ENCODE data around the gene ARHGEF6.
"Not testable (repeated sequence)": the region's sequence is repeated elsewhere in the genome, so short reads cannot be mapped to it uniquely, and the experiment has no call there.

Gene ARHGEF6

DNA sequence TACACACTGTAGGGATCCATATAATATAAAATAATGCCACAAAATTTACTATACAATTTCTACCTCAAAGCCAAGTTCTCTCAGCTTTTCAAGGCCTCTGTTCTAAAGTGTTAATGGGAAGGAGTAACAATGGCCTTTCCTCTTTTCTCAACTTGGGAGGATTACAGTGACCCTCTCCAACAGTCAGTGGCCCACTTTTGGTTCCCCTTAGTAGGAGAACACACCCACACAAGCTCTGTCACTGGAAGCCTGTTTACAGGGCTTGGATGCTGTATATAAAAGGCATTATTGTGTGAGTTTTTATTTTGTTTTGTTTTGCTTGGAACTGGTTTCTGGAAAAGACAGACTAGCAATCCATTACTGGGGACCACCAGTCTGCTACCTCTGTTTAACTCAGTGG is 1.8 kb downstream of the ARHGEF6 start:
- no peak for DNase-seq (ENCODE audit: low read depth, low spot score)

DNA sequence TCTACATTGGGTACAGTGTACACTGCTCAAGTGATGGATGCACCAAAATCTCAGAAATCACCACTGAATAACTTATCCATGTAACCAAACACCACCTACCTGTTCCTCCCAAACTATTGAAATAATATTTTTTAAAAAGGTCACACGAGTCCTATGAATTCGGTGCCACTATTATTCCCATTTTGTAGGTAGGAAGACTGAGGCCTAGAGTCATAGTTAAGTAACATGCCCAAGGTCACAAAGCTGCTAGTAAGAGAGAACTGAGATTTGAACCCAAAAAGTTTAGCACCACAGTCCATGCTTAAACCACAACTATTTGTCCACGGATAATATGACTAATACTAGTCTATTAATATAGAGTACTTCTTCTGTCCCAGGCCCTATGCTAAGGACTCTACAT is 2.7 kb downstream of the ARHGEF6 start:
- ChIA-PET POLR2A (no interaction called here), CTCF (no interaction called here)
- TF ChIP-seq, protein P1, sequence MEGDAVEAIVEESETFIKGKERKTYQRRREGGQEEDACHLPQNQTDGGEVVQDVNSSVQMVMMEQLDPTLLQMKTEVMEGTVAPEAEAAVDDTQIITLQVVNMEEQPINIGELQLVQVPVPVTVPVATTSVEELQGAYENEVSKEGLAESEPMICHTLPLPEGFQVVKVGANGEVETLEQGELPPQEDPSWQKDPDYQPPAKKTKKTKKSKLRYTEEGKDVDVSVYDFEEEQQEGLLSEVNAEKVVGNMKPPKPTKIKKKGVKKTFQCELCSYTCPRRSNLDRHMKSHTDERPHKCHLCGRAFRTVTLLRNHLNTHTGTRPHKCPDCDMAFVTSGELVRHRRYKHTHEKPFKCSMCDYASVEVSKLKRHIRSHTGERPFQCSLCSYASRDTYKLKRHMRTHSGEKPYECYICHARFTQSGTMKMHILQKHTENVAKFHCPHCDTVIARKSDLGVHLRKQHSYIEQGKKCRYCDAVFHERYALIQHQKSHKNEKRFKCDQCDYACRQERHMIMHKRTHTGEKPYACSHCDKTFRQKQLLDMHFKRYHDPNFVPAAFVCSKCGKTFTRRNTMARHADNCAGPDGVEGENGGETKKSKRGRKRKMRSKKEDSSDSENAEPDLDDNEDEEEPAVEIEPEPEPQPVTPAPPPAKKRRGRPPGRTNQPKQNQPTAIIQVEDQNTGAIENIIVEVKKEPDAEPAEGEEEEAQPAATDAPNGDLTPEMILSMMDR (IDR thresholded peaks at IDR 0.05; ENCODE audit: insufficient read depth, low read length, missing control alignments): no peak
- no peak overlapping the region for H3K4me3 ChIP-seq (ENCODE audit: low read depth, low read length)
- DNase-seq (ENCODE audit: low read depth, low spot score): no peak

More for the DNA sequence above, 1.8 kb downstream of the ARHGEF6 start:
- TF ChIP-seq, protein P1 (IDR thresholded peaks at IDR 0.05; ENCODE audit: insufficient read depth, low read length, missing control alignments): no peak
- POLR2A ChIA-PET: no interaction called here
- no peak overlapping the region for H3K4me3 ChIP-seq (ENCODE audit: low read depth, low read length)
- CTCF ChIA-PET: interaction anchor here (0.8 kb wide), 1 partner anchor 68 kb away, joined by 3 read pairs; no protein-coding TSS in a partner anchor

DNA sequence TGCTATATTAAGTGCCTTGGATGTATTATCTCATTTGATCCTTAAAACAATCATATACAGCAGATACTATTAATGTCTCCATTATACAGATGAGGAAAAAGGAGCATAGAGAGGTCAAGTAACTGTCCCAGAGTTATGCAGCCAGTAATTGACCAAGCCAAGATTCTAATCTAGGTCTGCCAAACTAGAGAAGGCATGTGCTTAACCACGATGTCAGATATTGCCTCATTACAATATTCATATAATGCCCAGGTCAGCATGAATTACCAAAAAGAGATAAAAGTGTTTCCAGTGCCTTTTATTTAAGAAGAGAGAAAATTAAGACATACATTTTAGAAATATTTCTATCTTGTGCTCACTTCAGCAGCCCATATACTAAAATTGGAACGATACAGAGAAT is 7.1 kb downstream of the ARHGEF6 start:
- POLR2A ChIA-PET: no interaction called here
- CTCF ChIA-PET: no interaction called here
- no peak overlapping the region for H3K4me3 ChIP-seq (ENCODE audit: low read depth, low read length)
- no peak for DNase-seq (ENCODE audit: low read depth, low spot score)
- TF ChIP-seq, protein P1 (IDR thresholded peaks at IDR 0.05; ENCODE audit: insufficient read depth, low read length, missing control alignments): no peak

DNA sequence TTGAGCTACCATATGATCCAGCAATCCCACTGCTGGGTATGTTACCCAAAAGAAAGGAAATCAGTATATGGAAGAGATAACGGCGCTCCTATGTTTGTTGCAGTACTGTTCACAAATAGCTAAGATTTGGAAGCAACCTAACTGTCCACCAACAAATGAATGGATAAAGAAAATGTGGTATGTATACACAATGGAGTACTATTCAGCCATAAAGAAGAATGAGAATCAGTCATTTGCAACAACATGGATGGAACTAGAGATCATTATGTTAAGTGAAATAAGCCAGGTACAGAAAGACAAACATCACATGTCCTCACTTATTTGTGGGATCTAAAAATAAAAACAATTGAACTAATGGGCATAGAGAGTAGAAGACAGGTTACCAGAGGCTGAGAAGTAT is 8.9 kb downstream of the ARHGEF6 start:
- CTCF ChIA-PET, POLR2A ChIA-PET: not testable (repeated sequence)

DNA sequence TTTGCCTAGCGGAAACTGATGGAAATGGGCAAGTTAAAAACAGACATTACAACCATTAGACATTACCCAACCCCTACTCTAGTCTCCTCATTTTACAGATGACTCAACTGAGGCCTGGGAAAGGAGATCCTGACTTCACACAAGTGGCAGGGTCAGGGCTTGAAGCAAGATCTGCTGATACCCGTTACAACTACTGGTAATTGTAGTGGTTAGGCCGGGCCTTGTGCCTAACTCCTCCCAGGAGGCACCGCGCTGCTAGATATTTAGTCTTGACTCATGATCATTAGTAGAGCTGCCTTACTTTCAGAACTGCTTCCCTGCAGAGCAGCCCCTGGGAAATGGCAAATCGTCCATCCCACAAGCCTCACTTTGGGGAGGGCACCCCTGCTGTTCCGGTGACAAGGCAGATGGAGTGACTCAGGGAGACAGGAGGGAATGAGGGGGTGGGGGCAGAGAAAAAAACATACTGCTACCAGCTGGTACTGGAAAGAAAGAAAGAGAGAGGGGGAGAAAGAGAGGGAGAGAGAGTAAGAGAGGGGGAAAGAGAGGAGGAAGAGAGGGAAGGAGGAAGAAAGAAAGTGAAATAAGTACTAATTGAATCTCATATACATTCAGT is 12.2 kb downstream of the ARHGEF6 start:
- TF ChIP-seq, protein P1 (IDR thresholded peaks at IDR 0.05; ENCODE audit: insufficient read depth, low read length, missing control alignments): no peak
- ChIA-PET CTCF (no interaction called here), POLR2A (interaction anchor here (0.8 kb wide), 1 partner anchor 111 kb away, joined by 3 read pairs; no protein-coding TSS in a partner anchor)
- no peak overlapping the region; the same call in 1 of the 2 replicates for H3K4me3 ChIP-seq (ENCODE audit: low read depth, low read length)
- DNase-seq (ENCODE audit: low read depth, low spot score): peak; percentile 63

More for the DNA sequence above, 8.9 kb downstream of the ARHGEF6 start:
- not testable (repeated sequence) for H3K4me3 ChIP-seq (ENCODE audit: low read depth, low read length); DNase-seq (ENCODE audit: low read depth, low spot score)

DNA sequence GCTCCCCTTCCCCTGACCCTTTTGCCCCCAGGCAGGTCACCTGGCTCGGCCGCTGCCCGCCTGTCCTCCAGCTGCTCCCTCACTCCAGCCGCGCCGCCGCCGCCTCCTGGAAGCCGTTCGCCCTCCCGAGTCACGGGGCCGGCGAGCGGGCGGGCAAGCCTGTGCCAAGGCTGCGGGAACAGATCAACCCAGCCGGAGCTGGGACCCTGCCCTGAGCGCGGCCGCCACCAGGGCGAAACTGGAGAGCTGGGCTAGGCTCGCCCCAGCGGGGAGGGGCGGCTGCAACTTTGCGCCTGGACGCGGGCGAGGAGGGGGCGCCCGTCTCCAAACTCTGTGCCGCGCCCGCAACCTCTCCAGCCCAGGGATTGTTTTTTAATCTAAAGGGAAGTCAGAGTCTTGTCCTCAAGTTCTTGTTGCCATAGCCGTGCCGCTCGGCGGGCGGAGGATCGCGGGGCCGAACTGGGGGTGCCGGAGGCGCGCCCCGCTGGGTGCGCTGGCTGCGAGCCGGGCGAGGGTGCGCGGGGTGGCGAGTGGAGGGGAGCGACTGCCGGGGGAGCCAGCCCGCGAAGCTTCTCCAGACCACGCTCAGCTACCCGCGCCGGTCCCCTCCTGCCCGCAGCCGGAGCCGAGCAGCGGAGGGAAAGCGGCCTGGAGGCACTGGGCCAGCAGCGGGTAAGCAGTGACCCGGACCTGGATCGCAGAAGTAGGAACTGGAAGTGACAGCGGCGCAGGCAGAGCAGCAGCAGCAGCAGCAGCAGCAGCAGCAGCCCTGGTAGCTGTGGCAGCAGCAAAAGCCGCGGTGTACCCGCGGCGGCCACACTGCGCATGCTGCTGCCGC is 13.4 kb downstream of the ARHGEF6 start:
- TF ChIP-seq, protein P1 (IDR thresholded peaks at IDR 0.05; ENCODE audit: insufficient read depth, low read length, missing control alignments): peak; percentile 35
- POLR2A ChIA-PET: interaction anchor here (1.0 to 1.9 kb wide), 2 partner anchors 41 to 113 kb away, joined by 3 to 7 read pairs; partner anchors contain the start of gene RBMX
- CTCF ChIA-PET: interaction anchor here (1.0 to 1.5 kb wide), 2 partner anchors 14 to 55 kb away, joined by 3 read pairs; no protein-coding TSS in a partner anchor
- peak overlapping the region; percentile 55 for H3K4me3 ChIP-seq (ENCODE audit: low read depth, low read length)
- no peak for DNase-seq (ENCODE audit: low read depth, low spot score)
